Midbrain (tissue), 1 donor: Measurements from ENCODE around the gene CAPZA2.
A peak's percentile ranks its signal among the peaks of the same experiment; 100 is the strongest.

Source experiments
- DNase-seq: peaks from one replicate; lab custom pipeline; 2025; lab: John Stamatoyannopoulos, UW

CAPZA2 gene

DNA sequence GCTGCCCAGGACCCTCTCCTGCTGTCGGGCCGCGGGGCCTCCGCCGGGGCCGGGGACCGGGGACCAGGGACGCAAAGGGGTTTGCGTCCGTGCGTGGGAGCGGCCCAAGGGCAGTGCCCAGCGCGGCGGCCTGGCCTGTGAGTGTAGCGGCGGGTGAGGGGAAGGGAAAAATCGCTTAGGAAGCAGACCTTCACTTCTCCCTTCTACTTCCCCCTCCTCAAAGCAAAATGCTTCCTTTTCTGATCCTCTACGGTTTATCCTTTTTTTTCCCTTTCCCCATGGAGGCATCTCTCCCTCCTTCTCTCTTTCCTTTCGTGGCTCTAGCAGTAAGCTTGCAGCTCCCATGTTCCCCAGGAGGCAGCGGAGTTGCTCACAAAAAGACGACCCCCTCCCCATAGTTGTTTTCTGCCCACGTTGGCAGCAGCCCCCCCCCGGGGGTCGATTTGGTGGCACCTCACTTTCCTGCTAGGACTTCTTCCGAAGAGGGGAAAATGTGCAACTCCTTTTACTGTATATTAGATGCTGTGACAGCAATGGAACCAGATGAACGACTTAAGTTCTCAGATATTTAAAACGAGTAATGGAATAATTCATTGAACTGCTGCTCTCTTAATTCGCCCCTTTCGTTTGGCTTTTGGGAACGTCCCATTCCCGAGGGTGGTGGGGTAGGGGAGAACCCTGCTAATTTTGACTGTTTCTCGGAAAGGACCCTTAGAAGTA, 724 bp downstream of the CAPZA2 start:
- DNase-seq = peak; percentile 42

DNA sequence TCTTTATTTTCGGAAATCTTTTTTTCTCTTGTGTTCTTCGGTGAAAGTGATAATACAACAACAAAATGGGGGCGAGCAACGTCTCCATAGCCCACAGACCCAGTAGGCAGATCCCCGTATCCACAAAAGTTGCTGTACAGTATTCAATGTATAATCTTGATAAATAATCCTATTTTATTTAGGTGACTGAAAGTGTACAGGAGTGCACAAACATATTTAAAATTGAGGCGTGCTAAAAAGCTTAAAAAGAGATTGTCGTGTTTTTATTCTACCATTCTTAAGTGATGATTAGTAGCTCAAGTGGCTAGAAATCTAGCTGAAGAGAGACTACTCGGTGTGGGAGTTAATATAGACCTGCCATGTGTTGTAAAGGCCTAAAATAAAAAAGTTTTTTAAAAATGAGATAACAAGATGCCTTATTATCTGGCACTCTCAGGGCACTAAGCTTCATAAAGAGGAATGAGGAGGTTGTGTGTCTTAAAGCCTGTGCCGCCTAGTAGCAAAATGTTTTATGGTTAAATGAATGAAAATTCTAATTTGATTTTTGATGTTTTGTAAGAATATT, 1.6 kb downstream of the CAPZA2 start:
- no peak for DNase-seq

- DNase-seq = no peak
Observed at GRCh38 chr7:116871061-116871700, 8.8 kb downstream of the CAPZA2 start.

- DNase-seq = no peak
Observed at GRCh38 chr7:116872026-116872425, 9.6 kb downstream of the CAPZA2 start.

GRCh38 chr7:116873619-116874018, 11.2 kb downstream of the CAPZA2 start:
- DNase-seq = no peak

GRCh38 chr7:116876664-116877442, 14.5 kb downstream of the CAPZA2 start:
- DNase-seq = no peak

DNA sequence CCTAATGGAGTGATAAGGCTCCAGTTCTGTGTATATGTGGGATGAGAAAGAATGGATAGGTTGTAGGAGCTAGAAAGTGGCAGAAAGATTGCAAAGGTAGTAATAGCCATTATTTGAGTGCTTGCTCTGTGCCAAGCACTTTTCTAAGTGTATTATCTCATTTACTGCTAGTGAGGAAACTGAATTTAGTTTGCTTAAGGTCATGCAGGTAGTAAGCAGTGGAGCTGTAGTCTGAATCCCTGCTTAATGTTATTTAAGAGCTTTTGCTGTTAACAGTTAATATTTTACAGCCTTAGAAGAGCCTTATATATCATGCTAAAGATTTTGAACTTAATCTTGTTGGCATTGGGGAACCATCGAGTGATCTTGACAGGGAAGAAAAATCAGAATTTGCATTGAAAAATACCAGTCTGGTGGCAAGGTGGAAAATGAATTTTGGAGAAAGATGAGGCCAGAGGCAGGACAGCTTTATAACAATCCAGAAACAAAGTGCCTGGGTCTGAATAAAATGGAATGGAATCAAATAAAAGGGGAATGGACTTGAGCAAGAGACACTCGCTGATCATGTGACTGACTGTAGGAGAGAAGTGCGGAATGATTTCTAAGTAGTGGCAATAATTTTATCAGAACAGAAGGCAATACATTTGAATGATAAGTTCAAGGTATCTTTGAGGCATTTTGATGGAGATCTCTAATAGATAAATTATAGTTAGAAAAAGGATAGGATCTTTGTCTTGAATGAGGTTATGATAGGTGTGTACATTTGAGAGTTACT, 15.2 kb downstream of the CAPZA2 start:
- DNase-seq = no peak

DNA sequence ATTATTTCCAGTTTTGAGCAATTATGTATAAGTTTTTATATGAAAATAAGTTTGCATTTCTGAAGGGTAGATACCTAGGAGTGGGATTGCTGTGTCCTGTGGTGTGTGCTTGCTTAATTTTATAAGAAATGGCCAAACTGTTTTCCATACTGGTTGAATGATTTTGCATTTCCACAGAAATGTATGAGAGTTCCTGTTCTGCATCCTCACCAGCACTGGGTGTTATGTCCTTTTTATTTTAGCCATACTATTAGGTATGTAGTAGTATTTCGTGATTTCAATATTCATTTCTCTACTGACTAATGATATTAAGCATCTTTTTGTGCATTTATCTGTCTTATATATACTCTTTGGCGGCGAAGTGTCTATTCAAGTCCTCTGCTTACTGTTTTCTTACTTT, 22.3 kb downstream of the CAPZA2 start:
- no peak for DNase-seq

- no peak for DNase-seq
Observed at GRCh38 chr7:116885724-116886123, 23.3 kb downstream of the CAPZA2 start.

DNA sequence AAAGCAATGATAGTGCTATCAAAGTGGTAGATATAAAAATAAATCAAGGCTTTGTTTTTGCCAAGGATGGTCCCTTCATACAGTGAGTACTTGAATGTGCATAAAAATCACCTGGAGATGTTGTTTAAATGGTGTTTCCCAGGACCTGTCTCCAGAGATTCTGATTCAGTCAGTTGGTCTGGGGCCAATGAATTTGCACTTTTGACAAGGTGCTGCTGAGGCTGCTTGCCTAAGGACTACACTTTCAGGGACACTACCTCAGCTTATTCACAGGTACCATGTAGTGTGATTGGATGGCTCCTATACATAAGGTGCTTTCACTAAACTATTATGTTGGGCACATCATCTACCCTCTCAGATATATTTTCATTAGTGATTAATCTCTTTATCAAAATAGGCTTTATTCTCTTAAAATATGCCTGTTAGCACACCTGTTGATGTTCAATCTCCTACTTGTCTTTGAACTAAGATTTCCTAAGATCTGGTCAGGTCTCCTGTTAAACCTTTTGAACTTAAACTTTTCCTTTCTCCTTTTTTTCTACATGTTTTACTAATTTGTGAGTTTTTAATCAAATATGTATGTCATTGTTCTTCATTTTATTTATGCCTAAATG, 24.3 kb downstream of the CAPZA2 start:
- DNase-seq = no peak

DNA sequence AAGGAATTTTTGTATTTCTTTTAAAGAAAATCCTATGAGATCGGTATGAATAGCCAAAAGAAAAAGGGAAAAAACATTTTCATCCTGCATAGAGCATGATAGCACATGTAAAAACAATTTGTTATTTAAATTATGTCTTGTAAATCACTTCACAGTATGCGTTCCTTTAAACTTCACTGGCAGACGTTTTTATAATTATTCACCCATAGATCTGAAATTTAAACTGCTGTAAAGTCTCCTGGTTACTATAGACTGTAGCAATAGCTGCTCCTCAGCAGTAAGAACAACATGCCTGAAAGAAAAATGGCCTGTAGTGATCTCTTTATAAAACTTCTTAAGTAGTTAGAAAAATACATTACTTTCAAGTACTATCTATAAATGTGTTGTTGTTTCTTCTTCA, 26.5 kb downstream of the CAPZA2 start:
- DNase-seq = no peak

DNA sequence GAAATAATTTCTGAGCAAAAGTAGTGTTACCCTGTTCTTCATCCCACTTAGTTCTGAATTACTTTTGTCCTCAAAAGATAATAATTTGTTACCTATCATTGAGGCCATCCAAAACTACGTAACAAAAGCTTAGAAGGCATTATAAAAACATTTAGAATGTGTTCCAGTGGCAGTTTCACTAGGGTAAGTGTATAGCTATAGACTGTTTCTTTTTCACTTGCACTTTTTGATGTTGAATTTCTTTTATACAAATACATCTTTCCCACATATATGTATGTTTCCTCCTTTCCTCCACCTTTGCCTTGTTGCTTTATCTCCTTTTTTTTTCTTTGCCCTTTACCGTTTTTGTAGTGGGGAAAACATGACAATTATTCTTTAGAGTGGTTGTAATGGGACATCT, 33.5 kb downstream of the CAPZA2 start:
- DNase-seq = no peak

DNA sequence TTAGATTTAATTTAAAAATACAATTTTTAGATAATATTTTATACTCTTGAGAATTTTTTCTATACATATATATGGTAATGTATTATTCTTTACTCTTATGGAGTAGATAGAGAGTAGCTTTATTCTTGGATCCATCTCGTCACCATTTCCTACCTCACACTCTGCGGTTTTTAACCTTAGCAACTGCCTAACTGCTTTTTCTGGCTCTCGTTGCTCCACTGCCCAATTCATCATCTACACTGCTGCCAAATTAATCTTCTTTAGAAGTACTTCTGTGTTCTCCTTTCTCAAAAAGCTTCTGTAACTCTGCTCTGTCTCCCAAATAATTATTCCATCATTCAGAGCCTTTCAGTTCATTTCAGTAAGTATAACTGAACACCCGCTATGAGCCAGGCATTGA, 35.3 kb downstream of the CAPZA2 start:
- peak; percentile 36 for DNase-seq

DNA sequence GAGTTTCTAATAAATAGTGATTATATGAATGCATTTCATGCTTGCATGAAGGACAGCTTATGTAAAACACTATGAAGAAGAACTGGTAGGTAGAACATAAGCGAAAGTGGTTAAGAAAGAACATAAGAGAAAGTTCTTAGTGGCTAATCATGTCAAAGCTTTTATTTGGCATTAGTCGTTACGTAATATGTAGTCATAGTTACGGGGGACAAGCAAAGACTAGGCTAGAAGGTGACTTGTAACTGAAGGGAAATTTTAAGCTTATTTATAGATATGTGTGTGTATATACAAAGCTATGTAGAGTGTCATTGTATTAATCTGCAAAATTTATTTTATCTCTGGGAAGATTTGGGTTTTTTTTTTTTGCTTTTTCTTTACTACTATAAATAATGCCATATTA, 36.9 kb downstream of the CAPZA2 start:
- no peak for DNase-seq

DNA sequence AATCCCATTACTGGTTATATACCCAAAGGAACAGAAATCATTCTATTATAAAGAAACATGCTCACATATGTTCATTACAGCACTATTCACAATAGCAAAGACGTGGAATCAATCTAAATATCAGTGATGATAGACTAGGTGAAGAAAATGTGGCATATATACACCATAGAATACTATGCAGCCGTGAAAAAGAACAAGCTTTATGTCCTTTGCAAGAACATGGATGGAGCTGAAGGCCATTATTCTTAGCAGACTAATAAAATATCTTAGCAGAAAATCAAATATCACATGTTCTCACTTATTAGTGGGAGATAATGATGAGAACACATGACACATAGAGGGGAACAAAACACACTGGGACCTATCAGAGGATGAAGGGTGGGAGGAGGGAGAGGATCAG, 38.8 kb downstream of the CAPZA2 start:
- no peak for DNase-seq

GRCh38 chr7:116902867-116903266, 40.5 kb downstream of the CAPZA2 start:
- no peak for DNase-seq

DNA sequence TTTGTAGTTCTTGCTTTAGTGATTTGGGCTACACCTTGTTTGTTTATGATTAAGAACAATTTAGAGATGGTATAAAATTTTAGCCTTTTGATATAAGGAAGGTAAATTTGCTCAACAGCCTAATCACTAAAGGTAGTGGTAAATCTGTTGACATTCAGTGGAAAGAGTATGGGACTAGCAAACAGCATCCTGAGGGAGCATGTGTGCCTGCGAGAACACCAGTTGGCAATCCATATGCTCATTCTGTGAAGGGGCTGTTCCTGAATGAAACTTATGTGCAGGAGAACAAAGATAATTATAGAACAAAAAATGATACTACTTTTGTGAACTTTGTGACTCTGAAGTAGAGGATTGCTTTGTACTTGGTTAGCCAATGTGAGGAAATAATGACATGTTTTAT, 44.0 kb downstream of the CAPZA2 start:
- DNase-seq = no peak

GRCh38 chr7:116910383-116910782, 48.0 kb downstream of the CAPZA2 start:
- no peak for DNase-seq

DNA sequence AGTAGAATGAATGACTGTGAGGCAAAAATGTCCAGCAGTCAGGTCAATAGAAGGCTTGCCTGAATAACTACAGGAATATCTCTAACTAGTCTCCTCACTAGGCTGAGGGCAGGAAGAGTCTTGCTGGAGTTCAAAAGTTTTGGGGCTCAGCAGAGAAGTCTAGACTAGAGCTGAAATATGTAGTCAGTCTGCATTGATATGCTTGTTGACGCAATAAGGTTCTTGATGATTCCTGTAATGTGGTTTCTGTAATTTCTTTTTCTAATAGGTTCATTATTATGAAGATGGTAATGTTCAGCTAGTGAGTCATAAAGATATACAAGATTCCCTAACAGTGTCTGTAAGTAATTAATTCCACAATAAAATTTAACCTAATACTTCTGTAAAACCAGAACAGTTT, 49.4 kb downstream of the CAPZA2 start:
- DNase-seq = no peak

- no peak for DNase-seq
Observed at GRCh38 chr7:116912269-116912909, 50.0 kb downstream of the CAPZA2 start.

DNA sequence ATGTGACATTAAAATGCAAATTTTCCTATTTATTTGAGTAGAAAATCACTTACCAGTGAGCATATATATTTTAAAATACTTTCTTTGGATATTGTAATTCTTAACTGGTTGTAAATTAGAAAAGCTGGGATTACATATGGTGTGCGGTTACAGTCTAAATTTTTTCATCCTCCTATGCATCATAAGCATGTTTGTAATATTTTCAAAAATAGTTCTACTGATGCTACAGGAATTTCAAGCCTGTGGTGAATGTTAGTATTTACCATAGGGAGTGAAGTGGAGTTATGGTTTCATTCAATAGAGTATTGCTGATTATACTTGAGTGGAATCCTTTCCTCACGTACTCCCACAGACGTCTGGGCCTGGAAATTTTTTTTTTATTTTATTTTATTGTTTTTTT, 56.3 kb downstream of the CAPZA2 start:
- DNase-seq = no peak
